HUDEP-2 (cell line): ENCODE measurements around the gene TGM5.
A peak's percentile ranks its signal among the peaks of the same experiment; 100 is the strongest.
"Not testable (repeated sequence)": the region's sequence is repeated elsewhere in the genome, so short reads cannot be mapped to it uniquely, and the experiment has no call there.

ENCODE experiments used
- DNase-seq, 76 experiments: peaks; one replicate each; lab custom pipeline; 2025; ENCODE audit not compliant: unreplicated experiment in 76 of 76; lab: John Stamatoyannopoulos, UW

TGM5 gene

GRCh38 chr15:43249699-43250203, 17.0 kb downstream of the TGM5 start:
- DNase-seq = no peak

- DNase-seq = no peak
Measured at GRCh38 chr15:43249236-43249635, 17.5 kb downstream of the TGM5 start.

GRCh38 chr15:43246261-43246774, 20.4 kb downstream of the TGM5 start:
- DNase-seq = no peak

- DNase-seq = no peak
Measured at GRCh38 chr15:43244092-43244491, 22.6 kb downstream of the TGM5 start.

GRCh38 chr15:43243020-43243645, 23.6 kb downstream of the TGM5 start:
- no peak for DNase-seq

GRCh38 chr15:43242616-43243015, 24.1 kb downstream of the TGM5 start:
- no peak for DNase-seq

- DNase-seq = no peak
Measured at GRCh38 chr15:43241100-43241499, 25.6 kb downstream of the TGM5 start.

- no peak for DNase-seq
Measured at GRCh38 chr15:43239732-43240491, 26.8 kb downstream of the TGM5 start.

- DNase-seq = no peak
Measured at GRCh38 chr15:43238671-43239131, 28.0 kb downstream of the TGM5 start.

GRCh38 chr15:43237842-43238470, 28.8 kb downstream of the TGM5 start:
- no peak for DNase-seq

GRCh38 chr15:43235536-43235935, 31.2 kb downstream of the TGM5 start:
- DNase-seq = no peak

GRCh38 chr15:43232289-43232874, 34.3 kb downstream of the TGM5 start:
- DNase-seq = no peak

- peak in 1 of 76 experiments; percentile 9 for DNase-seq
Measured at GRCh38 chr15:43230640-43231115, 36.0 kb downstream of the TGM5 start.

GRCh38 chr15:43229977-43230376, 36.8 kb downstream of the TGM5 start:
- no peak for DNase-seq

GRCh38 chr15:43226436-43227305, 40.1 kb downstream of the TGM5 start:
- no peak for DNase-seq

GRCh38 chr15:43225950-43226255, 40.8 kb downstream of the TGM5 start:
- not testable (repeated sequence) for DNase-seq

- peak in 59 of 76 experiments; percentile 8 to 80 (median 40) for DNase-seq
Measured at GRCh38 chr15:43225201-43225949, 41.4 kb downstream of the TGM5 start.

GRCh38 chr15:43221422-43221821, 45.3 kb downstream of the TGM5 start:
- peak in 35 of 76 experiments; percentile 27 to 87 (median 61) for DNase-seq

GRCh38 chr15:43220991-43221403, 45.7 kb downstream of the TGM5 start, which contains the start of gene EPB42:
EPB42 (minus strand) TSS chr15:43221018; CDS start chr15:43220825, 193 bp downstream.
- DNase-seq = peak in 75 of 76 experiments; percentile 53 to 99 (median 87)
